ENCODE data around the gene TRANK1. TPM values are rescaled to one million over a fixed set of nuclear protein-coding genes. Genes with fewer than 3 reads are reported as not detected.

The TRANK1 gene
- total RNA-seq, 1 donor from 2014 or later: 38.5 TPM

DNA sequence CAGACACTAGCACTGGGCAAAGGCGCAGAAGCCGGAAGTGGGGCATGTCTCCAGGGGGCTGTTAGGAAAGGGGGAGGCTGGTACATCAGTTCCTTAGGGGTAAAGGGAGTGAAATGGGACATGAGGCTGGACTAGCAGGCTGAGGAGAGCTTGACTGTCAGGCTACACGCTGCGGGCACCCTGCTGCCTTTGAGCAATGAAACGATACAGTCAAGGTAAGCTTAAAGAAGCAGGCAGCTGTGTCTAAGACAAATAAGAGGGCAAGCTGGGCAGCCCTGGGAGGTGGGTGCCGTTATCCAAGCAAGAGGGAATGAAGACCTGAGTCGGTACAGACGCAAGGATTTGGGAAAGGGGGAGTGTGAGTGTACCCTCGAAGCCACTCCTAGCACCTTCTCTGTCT is 129.5 kb downstream of the TRANK1 start:
- Histone ChIP-seq H3K27ac (no peak overlapping the region), H3K4me3 (no peak overlapping the region), H3K27me3 (no peaks in the 10 kb centered on the region), H3K4me1 (no peaks in the 10 kb centered on the region), H3K9me3 (no peaks in the 10 kb centered on the region), H3K36me3 (no peaks in the 10 kb centered on the region)
- TF ChIP-seq, protein P1, sequence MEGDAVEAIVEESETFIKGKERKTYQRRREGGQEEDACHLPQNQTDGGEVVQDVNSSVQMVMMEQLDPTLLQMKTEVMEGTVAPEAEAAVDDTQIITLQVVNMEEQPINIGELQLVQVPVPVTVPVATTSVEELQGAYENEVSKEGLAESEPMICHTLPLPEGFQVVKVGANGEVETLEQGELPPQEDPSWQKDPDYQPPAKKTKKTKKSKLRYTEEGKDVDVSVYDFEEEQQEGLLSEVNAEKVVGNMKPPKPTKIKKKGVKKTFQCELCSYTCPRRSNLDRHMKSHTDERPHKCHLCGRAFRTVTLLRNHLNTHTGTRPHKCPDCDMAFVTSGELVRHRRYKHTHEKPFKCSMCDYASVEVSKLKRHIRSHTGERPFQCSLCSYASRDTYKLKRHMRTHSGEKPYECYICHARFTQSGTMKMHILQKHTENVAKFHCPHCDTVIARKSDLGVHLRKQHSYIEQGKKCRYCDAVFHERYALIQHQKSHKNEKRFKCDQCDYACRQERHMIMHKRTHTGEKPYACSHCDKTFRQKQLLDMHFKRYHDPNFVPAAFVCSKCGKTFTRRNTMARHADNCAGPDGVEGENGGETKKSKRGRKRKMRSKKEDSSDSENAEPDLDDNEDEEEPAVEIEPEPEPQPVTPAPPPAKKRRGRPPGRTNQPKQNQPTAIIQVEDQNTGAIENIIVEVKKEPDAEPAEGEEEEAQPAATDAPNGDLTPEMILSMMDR (IDR thresholded peaks at IDR 0.05): no peak
- ATAC-seq (no peak), DNase-seq (no peak)
- intact Hi-C loops (cut with DNase I): no loop called here

DNA sequence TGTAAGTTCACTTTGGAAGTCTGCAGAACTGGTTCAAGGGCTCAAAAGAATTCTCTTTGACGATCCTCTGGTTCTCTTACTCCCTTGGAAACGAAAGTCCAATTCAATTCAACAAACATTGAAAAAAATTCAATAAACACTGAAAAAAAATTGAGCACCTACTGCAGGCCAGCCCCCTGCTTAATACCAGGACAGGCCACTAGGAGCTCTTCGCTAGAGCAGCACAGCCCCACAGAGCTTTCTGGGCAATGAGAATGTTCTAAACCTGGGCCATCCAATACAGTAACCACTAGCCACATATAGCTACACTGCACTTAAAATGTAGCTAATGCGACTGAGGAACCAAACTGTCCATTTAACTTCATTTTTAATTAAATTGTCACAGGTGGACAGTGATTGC is 130.1 kb downstream of the TRANK1 start:
- DNase-seq (no peak), ATAC-seq (no peak)
- Histone ChIP-seq H3K9me3 (no peaks in the 10 kb centered on the region), H3K27ac (no peak overlapping the region), H3K4me3 (no peak overlapping the region), H3K36me3 (no peaks in the 10 kb centered on the region), H3K4me1 (no peaks in the 10 kb centered on the region), H3K27me3 (no peaks in the 10 kb centered on the region)
- TF ChIP-seq, protein P1 (IDR thresholded peaks at IDR 0.05): no peak
- intact Hi-C loops (cut with DNase I): no loop called here

DNA sequence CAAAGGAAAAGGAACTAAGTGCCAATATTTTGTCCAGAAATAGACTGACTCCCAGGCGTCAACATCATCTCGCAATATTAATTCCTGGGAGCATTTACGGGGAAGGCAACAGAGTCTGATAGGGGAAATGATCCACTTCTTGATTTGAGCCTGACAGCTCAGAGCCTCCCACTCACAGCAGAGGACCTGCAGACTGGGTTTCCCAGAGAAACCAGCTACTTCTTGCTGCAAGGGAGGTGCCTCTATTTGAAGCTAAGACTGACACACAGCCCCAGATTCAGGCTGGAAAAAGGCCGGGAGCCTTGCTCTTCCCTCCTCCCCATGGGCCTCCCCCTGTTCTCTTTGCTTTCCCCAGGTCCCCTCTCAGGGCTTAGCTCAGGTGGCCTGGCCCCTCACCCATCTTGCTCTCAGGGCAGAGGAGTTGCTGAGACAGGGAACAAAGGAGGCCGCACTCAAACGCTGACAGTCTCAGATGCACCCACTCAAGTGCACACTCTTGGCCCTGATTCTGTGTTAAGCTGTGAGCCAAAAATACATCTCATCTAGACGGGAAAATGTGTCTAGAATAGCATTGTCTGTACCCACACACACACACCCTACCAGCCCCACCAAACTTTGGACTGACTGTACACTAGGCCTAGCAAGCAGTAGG is 130.7 kb downstream of the TRANK1 start:
- no peaks in the 10 kb centered on the region for H3K36me3 ChIP-seq
- DNase-seq: no peak
- no peaks in the 10 kb centered on the region for H3K27me3 ChIP-seq
- intact Hi-C loops (cut with DNase I): no loop called here
- H3K27ac ChIP-seq: no peak overlapping the region
- no peak overlapping the region for H3K4me3 ChIP-seq
- H3K9me3 ChIP-seq: no peaks in the 10 kb centered on the region
- ATAC-seq: peak; percentile 26
- no peaks in the 10 kb centered on the region for H3K4me1 ChIP-seq
- TF ChIP-seq, protein P1 (IDR thresholded peaks at IDR 0.05): no peak

DNA sequence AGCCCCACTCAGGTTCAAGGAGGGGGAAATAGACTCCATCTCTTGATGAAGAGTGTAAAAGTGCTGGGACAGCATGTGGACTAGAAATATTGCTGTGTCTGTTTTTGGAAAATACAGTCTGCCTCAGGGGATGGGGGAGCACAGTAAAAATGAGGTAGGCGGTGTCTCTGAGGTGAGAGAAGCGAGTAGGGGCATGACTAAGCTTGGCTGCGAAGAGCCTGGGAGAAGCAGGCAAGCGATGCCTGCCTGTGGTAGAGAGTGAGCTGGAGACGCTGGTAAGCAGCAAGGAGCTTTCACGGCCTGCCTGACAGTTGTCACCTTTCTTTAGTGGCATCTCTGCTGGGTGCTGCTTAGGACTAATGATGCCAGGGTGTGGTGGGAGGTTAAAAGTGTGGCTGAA is 131.5 kb downstream of the TRANK1 start:
- Histone ChIP-seq H3K36me3 (no peaks in the 10 kb centered on the region), H3K4me1 (no peaks in the 10 kb centered on the region), H3K27me3 (no peaks in the 10 kb centered on the region), H3K4me3 (no peak overlapping the region), H3K9me3 (no peaks in the 10 kb centered on the region), H3K27ac (no peak overlapping the region)
- DNase-seq (no peak), ATAC-seq (no peak)
- TF ChIP-seq, protein P1 (IDR thresholded peaks at IDR 0.05): no peak
- intact Hi-C loops (cut with DNase I): no loop called here

DNA sequence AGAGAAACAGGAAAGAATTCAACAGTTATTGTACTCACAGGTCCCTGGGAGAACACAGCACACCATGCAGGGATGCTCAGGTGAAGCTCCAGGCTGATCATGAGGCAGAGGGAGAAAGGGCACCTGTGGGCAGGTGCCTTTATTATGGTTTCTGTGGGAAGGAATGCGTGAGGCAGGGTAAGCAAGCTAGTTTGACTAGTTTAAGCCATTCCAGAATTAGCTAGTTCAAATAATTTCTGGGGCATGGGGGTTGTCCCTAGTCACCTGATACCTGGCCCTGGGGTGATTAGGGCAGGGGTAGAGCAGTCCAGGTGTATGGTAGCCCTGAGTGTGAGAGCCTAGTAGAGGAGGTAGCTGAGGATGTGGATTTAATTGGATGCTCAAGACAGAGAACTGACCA is 132.6 kb downstream of the TRANK1 start:
- Histone ChIP-seq H3K27me3 (no peaks in the 10 kb centered on the region), H3K4me3 (no peak overlapping the region), H3K4me1 (no peaks in the 10 kb centered on the region), H3K27ac (no peak overlapping the region), H3K9me3 (no peaks in the 10 kb centered on the region), H3K36me3 (no peaks in the 10 kb centered on the region)
- TF ChIP-seq, protein P1 (IDR thresholded peaks at IDR 0.05): no peak
- ATAC-seq: no peak
- intact Hi-C loops (cut with DNase I): no loop called here
- no peak for DNase-seq

DNA sequence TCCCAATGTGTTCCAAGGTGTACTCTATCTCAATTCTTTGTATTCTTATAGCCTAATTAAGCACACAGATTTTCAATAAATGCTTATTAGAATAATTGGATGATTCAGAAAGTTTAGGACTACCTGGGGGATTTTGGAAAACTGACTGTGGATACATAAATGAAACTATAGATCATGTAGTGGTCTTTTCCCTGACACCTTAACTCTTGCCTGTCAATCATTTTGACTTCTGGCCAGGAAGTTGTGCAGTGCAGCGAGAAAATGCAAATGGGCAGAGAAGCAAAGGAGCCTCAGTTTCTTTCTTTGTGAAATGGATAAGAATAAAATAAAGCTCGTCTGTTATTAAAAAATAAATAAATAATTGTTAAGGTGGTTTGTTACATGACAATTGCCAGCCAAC is 133.1 kb downstream of the TRANK1 start:
- Histone ChIP-seq H3K4me1 (no peaks in the 10 kb centered on the region), H3K4me3 (no peak overlapping the region), H3K27ac (no peak overlapping the region), H3K27me3 (no peaks in the 10 kb centered on the region), H3K36me3 (no peaks in the 10 kb centered on the region), H3K9me3 (no peaks in the 10 kb centered on the region)
- DNase-seq (no peak), ATAC-seq (no peak)
- intact Hi-C loops (cut with DNase I): no loop called here
- TF ChIP-seq, protein P1 (IDR thresholded peaks at IDR 0.05): no peak
